ENCODE data around the gene ABHD6.

Gene ABHD6

GRCh38 chr3:58258392-58259055 is 20.9 kb downstream of the ABHD6 start:
- peaks cover 0 to 9% of the 10 kb centered on the region in 2 experiments; a peak in 2 of 3 replicates for H3K36me3 ChIP-seq (ENCODE audit: control insufficient read depth in 2 of 2, insufficient read depth in 1 of 2, low read length in 2 of 2)
- POLR2A ChIA-PET, result no interaction called here
- TF ChIP-seq OSR2 (tag by site-specific recombination; IDR thresholded peaks at IDR 0.05), result no peak
- no peak for TF ChIP-seq ZNF473 (tag by site-specific recombination; IDR thresholded peaks at IDR 0.05)
- no peak for TF ChIP-seq ZFHX2 (tag by site-specific recombination; conservative IDR thresholded peaks at IDR 0.05)
- TF ChIP-seq ZNF629 (tag by site-specific recombination; IDR thresholded peaks at IDR 0.05), result no peak
- TF ChIP-seq ZNF423 (tag by site-specific recombination; IDR thresholded peaks at IDR 0.05), result no peak
- TF ChIP-seq ZNF654 (tag by site-specific recombination; IDR thresholded peaks at IDR 0.05; ENCODE audit: low read depth), result no peak
- no peak for TF ChIP-seq ZNF645 (tag by site-specific recombination; IDR thresholded peaks at IDR 0.05)
- TF ChIP-seq BCL11A (tag by site-specific recombination; IDR thresholded peaks at IDR 0.05; ENCODE audit: low read depth), result no peak
- no peak for TF ChIP-seq ZNF837 (tag by site-specific recombination; IDR thresholded peaks at IDR 0.05)
- TF ChIP-seq TSHZ1 (tag by site-specific recombination; IDR thresholded peaks at IDR 0.05; ENCODE audit: borderline replicate concordance), result no peak
- CTCF ChIA-PET, result interaction anchor here (0.6 kb wide), 1 partner anchor 235 kb away, joined by 3 read pairs; no protein-coding TSS in a partner anchor
- no peaks in the 10 kb centered on the region for H3K9me3 ChIP-seq (ENCODE audit: control insufficient read depth, insufficient read depth, low read depth, low read length)
- no peak overlapping the region for H3K4me3 ChIP-seq (ENCODE audit: low read depth, low read length)
- no peak overlapping the region for H3K27ac ChIP-seq (ENCODE audit: extremely low read depth, low read depth, low read length)
- no peaks in the 10 kb centered on the region for H3K4me1 ChIP-seq (ENCODE audit: control insufficient read depth, insufficient read depth, low read length)

- POLR2A ChIA-PET, result no interaction called here
- Histone ChIP-seq H3K4me3 (ENCODE audit: low read depth, low read length) (no peak overlapping the region), H3K27ac (ENCODE audit: extremely low read depth, low read depth, low read length) (no peak overlapping the region), H3K36me3 (ENCODE audit: control insufficient read depth in 2 of 2, insufficient read depth in 1 of 2, low read length in 2 of 2) (peaks cover 0 to 9% of the 10 kb centered on the region in 2 experiments; a peak in 2 of 3 replicates), H3K4me1 (ENCODE audit: control insufficient read depth, insufficient read depth, low read length) (no peaks in the 10 kb centered on the region), H3K9me3 (ENCODE audit: control insufficient read depth, insufficient read depth, low read depth, low read length) (no peaks in the 10 kb centered on the region)
- CTCF ChIA-PET, result no interaction called here
- no peak for TF ChIP-seq TRIM28 (IDR thresholded peaks at IDR 0.05; ENCODE audit: borderline replicate concordance, low read length)
- TF ChIP-seq ZNF518A (tag by site-specific recombination; conservative IDR thresholded peaks at IDR 0.05; ENCODE audit: low read depth), result no peak
- TF ChIP-seq ZNF837 (tag by site-specific recombination; IDR thresholded peaks at IDR 0.05), result no peak
- no peak for TF ChIP-seq HOXA7 (CRISPR knock-in tag; IDR thresholded peaks at IDR 0.05; ENCODE audit: borderline replicate concordance)
- no peak for TF ChIP-seq ZNF280D (tag by site-specific recombination; IDR thresholded peaks at IDR 0.05)
- no peak for TF ChIP-seq ZNF148 (tag by site-specific recombination; IDR thresholded peaks at IDR 0.05; ENCODE audit: borderline replicate concordance)
- TF ChIP-seq KLF1 (tag by site-specific recombination; IDR thresholded peaks at IDR 0.05), result no peak
- TF ChIP-seq EGR2 (tag by site-specific recombination; IDR thresholded peaks at IDR 0.05; ENCODE audit: low read depth), result no peak
- TF ChIP-seq ZBTB1 (tag by site-specific recombination; IDR thresholded peaks at IDR 0.05), result no peak
Observed at GRCh38 chr3:58260261-58260731, 22.7 kb downstream of the ABHD6 start.

Measured in HEK293 (cell line).